A549 treated with Mapracorat at 1 μM for 4 hours (cell line): ENCODE measurements around the gene CACNG8. TPM values are rescaled to one million over a fixed set of nuclear protein-coding genes. Genes with fewer than 3 reads are reported as not detected.

Experiments used
- total RNA-seq: library from RNA; stranded (reverse); fragments of 200-300 nt; extraction: Qiagen RNA extraction; gene quantifications from 5 replicates; pipeline ENCODE4 v1.2.3, GENCODE V29; 2022

Gene CACNG8
- total RNA-seq: 0.73 to 1.2 TPM (median 0.93 TPM) in 5 replicates

GRCh38 chr19:53962887-53963431 is at the start of gene CACNG8:
Gene CACNG8 (plus strand): TSS chr19:53962937.

GRCh38 chr19:53991224-53992113 is 28.7 kb downstream of the CACNG8 start, which contains the start of gene CACNG6:
Gene CACNG6 (plus strand): TSS chr19:53991637. CDS start chr19:53992878, 1,241 bp downstream.

Other genes starting within 250 kb of the CACNG8 start
- gene NLRP12, start 138.6 kb upstream of the CACNG8 start, total RNA-seq: not detected in 5 replicates
- gene MYADM, start 95.1 kb upstream of the CACNG8 start, total RNA-seq: 219 to 339 TPM (median 280 TPM) in 5 replicates
- gene PRKCG, start 80.7 kb upstream of the CACNG8 start, total RNA-seq: 3.8 to 7.2 TPM (median 6.5 TPM) in 5 replicates
- gene CACNG7, start 53.7 kb upstream of the CACNG8 start, total RNA-seq: 5.5 to 9.3 TPM (median 8.6 TPM) in 5 replicates
- gene CACNG6, start 28.7 kb downstream of the CACNG8 start, total RNA-seq: 9.3 to 13.4 TPM (median 12.4 TPM) in 5 replicates
- 0.52 to 0.83 TPM (median 0.57 TPM) in 4 of 5 replicates, not detected in the other for gene VSTM1, start 101.0 kb downstream of the CACNG8 start, total RNA-seq
- gene TARM1, start 118.4 kb downstream of the CACNG8 start, total RNA-seq: not detected in 5 replicates
- gene OSCAR, start 137.9 kb downstream of the CACNG8 start, total RNA-seq: 0.22 to 0.33 TPM (median 0.30 TPM) in 5 replicates
- gene NDUFA3, start 139.9 kb downstream of the CACNG8 start, total RNA-seq: 208 to 255 TPM (median 222 TPM) in 5 replicates
- gene TFPT, start 152.7 kb downstream of the CACNG8 start, total RNA-seq: 19.7 to 25.6 TPM (median 21.8 TPM) in 5 replicates
- gene PRPF31, start 152.8 kb downstream of the CACNG8 start, total RNA-seq: 107 to 118 TPM (median 115 TPM) in 5 replicates
- 52.7 to 66.3 TPM (median 62.4 TPM) in 5 replicates for gene CNOT3, start 174.8 kb downstream of the CACNG8 start, total RNA-seq
- gene LENG1, start 196.8 kb downstream of the CACNG8 start, total RNA-seq: 6.6 to 8.4 TPM (median 7.9 TPM) in 5 replicates
- 0.76 to 1.1 TPM (median 0.80 TPM) in 5 replicates for gene TMC4, start 210.2 kb downstream of the CACNG8 start, total RNA-seq
- 111 to 158 TPM (median 145 TPM) in 5 replicates for gene MBOAT7, start 226.6 kb downstream of the CACNG8 start, total RNA-seq
- 76.6 to 127 TPM (median 124 TPM) in 5 replicates for gene TSEN34, start 228.4 kb downstream of the CACNG8 start, total RNA-seq
- 2,104 to 2,641 TPM (median 2,212 TPM) in 5 replicates for gene RPS9, start 237.9 kb downstream of the CACNG8 start, total RNA-seq